Measurements from ENCODE around the gene EVA1A.

Gene EVA1A

GRCh38 chr2:75586971-75587370, 26.2 kb upstream of the EVA1A start:
- Histone ChIP-seq H3K27me3 (ENCODE audit: low read depth, low read length) (no peaks in the 10 kb centered on the region), H3K36me3 (ENCODE audit: control insufficient read depth in 1 of 2, insufficient read depth in 2 of 2, low read length in 2 of 2) (no peaks in the 10 kb centered on the region), H3K4me1 (ENCODE audit: control insufficient read depth in 1 of 2, insufficient read depth in 2 of 2, low read length in 2 of 2) (no peaks in the 10 kb centered on the region)

DNA sequence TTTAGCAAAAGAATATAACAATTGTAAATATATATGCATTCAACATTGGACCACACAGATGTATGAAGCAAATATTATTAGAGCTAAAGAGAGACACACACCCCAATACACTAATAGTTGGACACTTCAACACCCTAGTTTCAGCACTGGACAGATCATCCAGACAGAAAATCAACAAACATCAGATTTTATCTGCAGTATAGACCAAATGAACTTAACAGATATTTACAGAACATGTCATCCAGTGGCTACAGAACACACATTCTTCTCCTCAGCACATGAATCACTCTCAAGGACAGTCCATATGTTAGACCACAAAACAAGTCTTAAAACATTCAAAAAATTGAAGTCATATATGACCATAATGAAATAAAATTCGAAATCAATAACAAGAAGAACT, 22.1 kb upstream of the EVA1A start:
- Histone ChIP-seq H3K36me3 (ENCODE audit: control insufficient read depth in 1 of 2, insufficient read depth in 2 of 2, low read length in 2 of 2) (no peaks in the 10 kb centered on the region), H3K4me1 (ENCODE audit: control insufficient read depth in 1 of 2, insufficient read depth in 2 of 2, low read length in 2 of 2) (no peaks in the 10 kb centered on the region), H3K27me3 (ENCODE audit: low read depth, low read length) (no peaks in the 10 kb centered on the region), H3K9me3 (ENCODE audit: control insufficient read depth in 1 of 2, low read length in 2 of 2) (no peaks in the 10 kb centered on the region), H3K27ac (ENCODE audit: low read length) (no peak overlapping the region), H3K4me3 (ENCODE audit: low read depth in 1 of 2, low read length in 2 of 2) (no peak overlapping the region)

More at GRCh38 chr2:75586971-75587370, 26.2 kb upstream of the EVA1A start:
- Histone ChIP-seq H3K9me3 (ENCODE audit: control insufficient read depth in 1 of 2, low read length in 2 of 2) (no peaks in the 10 kb centered on the region), H3K4me3 (ENCODE audit: low read depth in 1 of 2, low read length in 2 of 2) (no peak overlapping the region), H3K27ac (ENCODE audit: low read length) (no peak overlapping the region)

DNA sequence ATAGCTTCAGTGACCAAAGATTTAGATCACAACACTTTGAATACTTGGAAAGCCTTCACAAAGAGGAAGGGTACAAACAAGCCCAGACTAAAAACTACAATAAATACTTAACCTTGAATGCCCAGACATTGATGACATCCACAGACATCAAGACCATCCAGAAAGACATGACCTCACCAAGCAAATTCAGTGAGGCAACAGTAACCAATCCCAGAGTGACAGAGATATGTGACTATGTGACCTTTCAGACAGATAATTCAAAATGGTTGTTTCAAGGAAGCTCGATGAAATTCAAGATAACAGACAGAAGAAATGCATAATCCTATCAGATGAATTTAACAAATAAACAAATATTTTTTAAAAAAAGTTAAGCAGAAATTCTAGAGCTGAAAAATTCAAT, 19.9 kb upstream of the EVA1A start:
- Histone ChIP-seq H3K4me1 (ENCODE audit: control insufficient read depth in 1 of 2, insufficient read depth in 2 of 2, low read length in 2 of 2) (no peaks in the 10 kb centered on the region), H3K27ac (ENCODE audit: low read length) (no peak overlapping the region), H3K9me3 (ENCODE audit: control insufficient read depth in 1 of 2, low read length in 2 of 2) (no peaks in the 10 kb centered on the region), H3K27me3 (ENCODE audit: low read depth, low read length) (no peaks in the 10 kb centered on the region), H3K36me3 (ENCODE audit: control insufficient read depth in 1 of 2, insufficient read depth in 2 of 2, low read length in 2 of 2) (no peaks in the 10 kb centered on the region), H3K4me3 (ENCODE audit: low read depth in 1 of 2, low read length in 2 of 2) (no peak overlapping the region)

GRCh38 chr2:75580156-75580555, 19.4 kb upstream of the EVA1A start:
- no peaks in the 10 kb centered on the region for H3K36me3 ChIP-seq (ENCODE audit: control insufficient read depth in 1 of 2, insufficient read depth in 2 of 2, low read length in 2 of 2)
- no peak overlapping the region for H3K27ac ChIP-seq (ENCODE audit: low read length)
- H3K4me3 ChIP-seq (ENCODE audit: low read depth in 1 of 2, low read length in 2 of 2) = no peak overlapping the region
- H3K9me3 ChIP-seq (ENCODE audit: control insufficient read depth in 1 of 2, low read length in 2 of 2) = no peaks in the 10 kb centered on the region
- H3K27me3 ChIP-seq (ENCODE audit: low read depth, low read length) = no peaks in the 10 kb centered on the region
- no peaks in the 10 kb centered on the region for H3K4me1 ChIP-seq (ENCODE audit: control insufficient read depth in 1 of 2, insufficient read depth in 2 of 2, low read length in 2 of 2)

GRCh38 chr2:75579186-75579585, 18.4 kb upstream of the EVA1A start:
- Histone ChIP-seq H3K4me3 (ENCODE audit: low read depth in 1 of 2, low read length in 2 of 2) (no peak overlapping the region), H3K9me3 (ENCODE audit: control insufficient read depth in 1 of 2, low read length in 2 of 2) (no peaks in the 10 kb centered on the region), H3K27me3 (ENCODE audit: low read depth, low read length) (no peaks in the 10 kb centered on the region), H3K4me1 (ENCODE audit: control insufficient read depth in 1 of 2, insufficient read depth in 2 of 2, low read length in 2 of 2) (no peaks in the 10 kb centered on the region), H3K36me3 (ENCODE audit: control insufficient read depth in 1 of 2, insufficient read depth in 2 of 2, low read length in 2 of 2) (no peaks in the 10 kb centered on the region), H3K27ac (ENCODE audit: low read length) (no peak overlapping the region)

GRCh38 chr2:75577280-75577679, 16.5 kb upstream of the EVA1A start:
- Histone ChIP-seq H3K4me3 (ENCODE audit: low read depth in 1 of 2, low read length in 2 of 2) (no peak overlapping the region), H3K9me3 (ENCODE audit: control insufficient read depth in 1 of 2, low read length in 2 of 2) (no peaks in the 10 kb centered on the region), H3K27me3 (ENCODE audit: low read depth, low read length) (no peaks in the 10 kb centered on the region), H3K4me1 (ENCODE audit: control insufficient read depth in 1 of 2, insufficient read depth in 2 of 2, low read length in 2 of 2) (no peaks in the 10 kb centered on the region), H3K27ac (ENCODE audit: low read length) (no peak overlapping the region), H3K36me3 (ENCODE audit: control insufficient read depth in 1 of 2, insufficient read depth in 2 of 2, low read length in 2 of 2) (no peaks in the 10 kb centered on the region)

DNA sequence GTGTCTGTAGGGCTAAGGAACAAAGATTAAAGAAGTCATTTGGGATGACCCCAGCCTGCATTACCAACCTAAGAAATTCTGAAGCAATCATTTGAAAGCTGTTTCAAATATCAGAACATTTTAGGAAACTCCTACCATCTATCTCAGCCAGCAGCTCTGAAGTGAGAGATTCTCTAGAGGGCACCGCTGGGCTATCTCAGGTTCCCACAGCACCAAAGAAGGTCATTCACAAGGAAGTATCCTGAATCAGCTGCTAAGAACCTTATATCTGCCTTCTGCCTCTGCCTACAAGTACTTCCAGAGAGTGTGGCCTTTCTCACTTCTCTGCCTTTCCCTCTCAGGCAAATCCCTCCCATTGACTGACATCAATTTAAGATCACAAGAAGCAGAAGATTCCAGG, 13.4 kb upstream of the EVA1A start:
- Histone ChIP-seq H3K36me3 (ENCODE audit: control insufficient read depth in 1 of 2, insufficient read depth in 2 of 2, low read length in 2 of 2) (no peaks in the 10 kb centered on the region), H3K4me3 (ENCODE audit: low read depth in 1 of 2, low read length in 2 of 2) (no peak overlapping the region), H3K9me3 (ENCODE audit: control insufficient read depth in 1 of 2, low read length in 2 of 2) (no peaks in the 10 kb centered on the region), H3K27me3 (ENCODE audit: low read depth, low read length) (no peaks in the 10 kb centered on the region), H3K4me1 (ENCODE audit: control insufficient read depth in 1 of 2, insufficient read depth in 2 of 2, low read length in 2 of 2) (no peaks in the 10 kb centered on the region), H3K27ac (ENCODE audit: low read length) (no peak overlapping the region)

DNA sequence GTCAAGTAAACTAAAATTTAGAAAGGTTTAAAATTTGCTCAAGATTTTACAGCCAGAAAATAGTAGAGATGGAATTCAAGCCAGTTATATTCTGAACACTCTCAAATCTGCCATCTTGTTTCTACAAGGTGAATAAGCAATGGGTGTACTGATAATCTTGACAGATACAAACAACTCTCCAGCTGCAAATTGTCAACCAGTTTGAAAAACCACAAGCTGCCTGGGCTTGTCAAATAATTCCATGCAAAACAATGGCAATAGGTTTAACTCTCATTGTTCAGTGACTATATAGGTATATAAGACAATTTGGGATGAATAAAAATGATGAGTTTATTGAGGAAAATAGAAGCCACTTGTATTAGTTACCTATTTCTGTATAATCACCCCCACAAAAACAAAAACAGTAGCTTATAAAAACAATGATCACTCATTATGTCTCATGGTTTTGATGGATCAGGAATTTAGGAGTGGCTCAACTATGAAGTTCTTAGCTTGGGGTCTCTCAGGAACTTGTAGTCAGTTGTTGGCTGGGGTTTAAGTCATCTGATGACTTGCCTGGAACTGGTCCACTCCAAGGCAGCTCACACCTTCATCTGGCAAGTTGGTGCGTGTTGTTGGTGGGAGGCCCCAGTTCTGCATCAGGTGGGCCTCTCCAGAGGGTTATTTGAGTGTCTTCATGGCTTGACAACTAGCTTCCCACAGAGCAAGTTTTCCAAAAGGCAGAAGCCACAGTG, 12.6 kb upstream of the EVA1A start:
- no peaks in the 10 kb centered on the region for H3K27me3 ChIP-seq (ENCODE audit: low read depth, low read length)
- H3K27ac ChIP-seq (ENCODE audit: low read length) = no peak overlapping the region
- no peaks in the 10 kb centered on the region for H3K4me1 ChIP-seq (ENCODE audit: control insufficient read depth in 1 of 2, insufficient read depth in 2 of 2, low read length in 2 of 2)
- no peaks in the 10 kb centered on the region for H3K9me3 ChIP-seq (ENCODE audit: control insufficient read depth in 1 of 2, low read length in 2 of 2)
- no peak overlapping the region for H3K4me3 ChIP-seq (ENCODE audit: low read depth in 1 of 2, low read length in 2 of 2)
- H3K36me3 ChIP-seq (ENCODE audit: control insufficient read depth in 1 of 2, insufficient read depth in 2 of 2, low read length in 2 of 2) = no peaks in the 10 kb centered on the region

- H3K27me3 ChIP-seq (ENCODE audit: low read depth, low read length) = no peaks in the 10 kb centered on the region
- no peak overlapping the region for H3K27ac ChIP-seq (ENCODE audit: low read length)
- H3K9me3 ChIP-seq (ENCODE audit: control insufficient read depth in 1 of 2, low read length in 2 of 2) = no peaks in the 10 kb centered on the region
- no peaks in the 10 kb centered on the region for H3K36me3 ChIP-seq (ENCODE audit: control insufficient read depth in 1 of 2, insufficient read depth in 2 of 2, low read length in 2 of 2)
- H3K4me1 ChIP-seq (ENCODE audit: control insufficient read depth in 1 of 2, insufficient read depth in 2 of 2, low read length in 2 of 2) = no peaks in the 10 kb centered on the region
- H3K4me3 ChIP-seq (ENCODE audit: low read depth in 1 of 2, low read length in 2 of 2) = no peak overlapping the region
Measured at GRCh38 chr2:75571730-75572430, 11.1 kb upstream of the EVA1A start.

GRCh38 chr2:75570948-75571729, 10.4 kb upstream of the EVA1A start:
- H3K36me3 ChIP-seq (ENCODE audit: control insufficient read depth in 1 of 2, insufficient read depth in 2 of 2, low read length in 2 of 2) = no peaks in the 10 kb centered on the region
- no peaks in the 10 kb centered on the region for H3K4me1 ChIP-seq (ENCODE audit: control insufficient read depth in 1 of 2, insufficient read depth in 2 of 2, low read length in 2 of 2)
- no peak overlapping the region for H3K4me3 ChIP-seq (ENCODE audit: low read depth in 1 of 2, low read length in 2 of 2)
- no peaks in the 10 kb centered on the region for H3K27me3 ChIP-seq (ENCODE audit: low read depth, low read length)
- no peak overlapping the region for H3K27ac ChIP-seq (ENCODE audit: low read length)
- H3K9me3 ChIP-seq (ENCODE audit: control insufficient read depth in 1 of 2, low read length in 2 of 2) = no peaks in the 10 kb centered on the region
